HCT116 (cell line): ENCODE measurements around the gene RBM43. TPM values are rescaled to one million over a fixed set of nuclear protein-coding genes. Genes with fewer than 3 reads are reported as not detected.
A peak's percentile ranks its signal among the peaks of the same experiment; 100 is the strongest.
"Not testable (repeated sequence)": the region's sequence is repeated elsewhere in the genome, so short reads cannot be mapped to it uniquely, and the experiment has no call there.

Experiments
- ATAC-seq: fragments of 200-7000 bp; cut with Tn5 transposase; 2 replicates; pipeline ENCODE4 v1.9.1; 2020; ENCODE audit warnings: mild to moderate bottlenecking, moderate library complexity
- BruUV-seq: library from RNA; stranded (reverse); fragments of 400-500 nt; replicated peaks from 2 replicates; lab custom pipeline; 2021; lab: Mats Ljungman, UMichigan
- CTCF ChIA-PET: fragments of 300-600 bp; sonication (Branson Sonifier 250); formaldehyde crosslinking; loops from one replicate; lab custom pipeline; 2021; ENCODE audit warnings: antibody characterized with exemption; lab: Charles Lee
- POLR2A ChIA-PET: fragments of 300-600, 350-600 bp; sonication (Branson Sonifier 250); formaldehyde crosslinking; loops from one replicate; lab custom pipeline; 2021; ENCODE audit warnings: antibody characterized with exemption; lab: Charles Lee
- RAD21 ChIA-PET, 2 experiments: fragments of 300-600 bp; sonication (Branson Sonifier 250); formaldehyde crosslinking; loops; one replicate each; lab custom pipeline; 2023; ENCODE audit warnings: low total read pairs in 2 of 2; ENCODE audit not compliant: uncharacterized antibody in 2 of 2, unreplicated experiment in 2 of 2, low non-redundant PET in 1 of 2; lab: Charles Lee
- DNase-seq: peaks from one replicate; pipeline ENCODE4 v3.0.0-alpha.2; 2010; ENCODE audit warnings: low read depth, low spot score
- H2AFZ ChIP-seq: fragments of 200-600 bp; shearing (Covaris generic), sonication (generic); 2 replicates; pipeline ENCODE4 v1.6.1; 2017; ENCODE audit warnings: low read depth, mixed run types, mixed read lengths, antibody characterized with exemption, low read length; ENCODE audit not compliant: poor library complexity, severe bottlenecking
- H3K27ac ChIP-seq: 2 replicates; pipeline ENCODE4 v1.5.1; 2012; ENCODE audit warnings: low read depth, low read length
- H3K27me3 ChIP-seq: fragments of 200-600 bp; sonication (generic); 2 replicates; pipeline ENCODE4 v1.6.1; 2016; ENCODE audit warnings: mixed run types, low read length, mixed read lengths; ENCODE audit not compliant: insufficient read depth
- H3K36me3 ChIP-seq, 2 experiments: fragments of 200-500 bp in 1 of 2; fragments of 200-600 bp in 1 of 2; sonication (Bioruptor generic) in 1 of 2; sonication (generic) in 1 of 2; 2 replicates each; pipeline versions ENCODE4 v1.5.1 to v1.6.1; 2014 to 2016; ENCODE audit warnings: low read length in 2 of 2, inconsistent platforms in 1 of 2, mixed read lengths in 1 of 2, mixed run types in 1 of 2; ENCODE audit not compliant: insufficient read depth in 2 of 2, control insufficient read depth in 1 of 2
- H3K4me1 ChIP-seq, 2 experiments: fragments of 200-600 bp in 1 of 2; sonication (generic) in 1 of 2; 2 replicates each; pipeline versions ENCODE4 v1.5.1 to v1.6.1; 2012 to 2017; ENCODE audit warnings: low read length in 2 of 2, inconsistent platforms in 1 of 2, mild to moderate bottlenecking in 1 of 2, mixed read lengths in 1 of 2, mixed run types in 1 of 2, moderate library complexity in 1 of 2; ENCODE audit not compliant: insufficient read depth in 2 of 2, control insufficient read depth in 1 of 2
- H3K4me2 ChIP-seq: fragments of 200-600 bp; sonication (generic); 2 replicates; pipeline ENCODE4 v1.6.1; 2017; ENCODE audit warnings: mixed run types, low read length, mixed read lengths
- H3K4me3 ChIP-seq, 2 experiments: fragments of 200-600 bp in 1 of 2; sonication (generic) in 1 of 2; replicated peaks in 1 of 2; 2 replicates each; pipeline ENCODE4 v1.5.1; 2011 to 2016; ENCODE audit warnings: low read length in 2 of 2, control low read depth in 1 of 2, low read depth in 1 of 2, mild to moderate bottlenecking in 1 of 2, mixed read lengths in 1 of 2, mixed run types in 1 of 2
- H3K79me2 ChIP-seq: fragments of 200-600 bp; sonication (generic); 2 replicates; pipeline ENCODE4 v1.6.1; 2017; ENCODE audit warnings: mild to moderate bottlenecking, mixed run types, low read length, moderate library complexity, mixed read lengths; ENCODE audit not compliant: insufficient read depth
- H3K9ac ChIP-seq: fragments of 200-600 bp; sonication (generic); 2 replicates; pipeline ENCODE4 v1.6.1; 2016; ENCODE audit warnings: low read length, mixed read lengths
- H3K9me2 ChIP-seq: fragments of 200-600 bp; sonication (generic), shearing (Covaris generic); 2 replicates; pipeline ENCODE4 v1.6.1; 2017; ENCODE audit warnings: mixed run types, mild to moderate bottlenecking, moderate library complexity; ENCODE audit not compliant: insufficient read depth
- H3K9me3 ChIP-seq, 2 experiments: fragments of 200-500 bp in 1 of 2; fragments of 200-600 bp in 1 of 2; sonication (Bioruptor generic) in 1 of 2; sonication (generic) in 1 of 2; 2 replicates each; pipeline ENCODE4 v1.6.1; 2014 to 2017; ENCODE audit warnings: low read length in 2 of 2, mixed read lengths in 2 of 2, inconsistent platforms in 1 of 2, low read depth in 1 of 2, mild to moderate bottlenecking in 1 of 2, mixed run types in 1 of 2, moderate library complexity in 1 of 2; ENCODE audit not compliant: control insufficient read depth in 1 of 2, insufficient read depth in 1 of 2
- H4K20me1 ChIP-seq: fragments of 200-600 bp; sonication (generic), shearing (Covaris generic); 2 replicates; pipeline ENCODE4 v1.6.1; 2017; ENCODE audit warnings: mixed run types, mild to moderate bottlenecking, moderate library complexity; ENCODE audit not compliant: insufficient read depth
- CEBPB ChIP-seq: IDR thresholded peaks from 2 replicates; pipeline ENCODE4 v1.6.1; 2012; ENCODE audit warnings: low read depth
- EGR1 ChIP-seq: IDR thresholded peaks from 2 replicates; pipeline ENCODE4 v1.6.1; 2012; ENCODE audit warnings: low read depth
- EZH2 ChIP-seq: fragments of 200-600 bp; sonication (generic); IDR thresholded peaks from 2 replicates; pipeline ENCODE4 v1.6.1; 2017; ENCODE audit warnings: antibody characterized with exemption, mixed run types
- JUND ChIP-seq: IDR thresholded peaks from 2 replicates; pipeline ENCODE4 v1.6.1; 2012
- POLR2AphosphoS5 ChIP-seq: IDR thresholded peaks from 2 replicates; pipeline ENCODE4 v1.6.1; 2011; ENCODE audit warnings: mild to moderate bottlenecking, low read depth, low read length, moderate library complexity
- RAD21 ChIP-seq: IDR thresholded peaks from 2 replicates; pipeline ENCODE4 v1.6.1; 2012; ENCODE audit warnings: low read depth, mild to moderate bottlenecking
- REST ChIP-seq: IDR thresholded peaks from 2 replicates; pipeline ENCODE4 v1.6.1; 2012; ENCODE audit warnings: low read depth
- SRF ChIP-seq: IDR thresholded peaks from 2 replicates; pipeline ENCODE4 v1.6.1; 2012; ENCODE audit warnings: low read depth
- ZFX ChIP-seq: fragments of 450-650 bp; IDR thresholded peaks from 2 replicates; pipeline ENCODE4 v1.6.1; 2017
- intact Hi-C: fragments of 100-400 bp; cut with micrococcal nuclease; formaldehyde crosslinking; loops from 2 replicates; pipeline ENCODE4 v1.10.0; 2022
- total RNA-seq: library from RNA; stranded (reverse); gene quantifications from one replicate; pipeline ENCODE4 v1.2.1, GENCODE V29; 2021; ENCODE audit not compliant: unreplicated experiment
- TF ChIP-seq, protein P1 (sequence below), 3 experiments: fragments of 200-600 bp in 1 of 3; sonication (generic) in 1 of 3; IDR thresholded peaks in 2 of 3; conservative IDR thresholded peaks in 1 of 3; 2 replicates each; pipeline ENCODE4 v1.5.1; 2012 to 2017; ENCODE audit warnings: low read depth in 2 of 3, low read length in 2 of 3, antibody characterized with exemption in 1 of 3, borderline replicate concordance in 1 of 3, control low read depth in 1 of 3, mild to moderate bottlenecking in 1 of 3, mixed read lengths in 1 of 3, mixed run types in 1 of 3, moderate library complexity in 1 of 3; ENCODE audit not compliant: insufficient read depth in 1 of 3

Gene RBM43
- total RNA-seq, 1 experiment from 2014 or later: 3.3 TPM

DNA sequence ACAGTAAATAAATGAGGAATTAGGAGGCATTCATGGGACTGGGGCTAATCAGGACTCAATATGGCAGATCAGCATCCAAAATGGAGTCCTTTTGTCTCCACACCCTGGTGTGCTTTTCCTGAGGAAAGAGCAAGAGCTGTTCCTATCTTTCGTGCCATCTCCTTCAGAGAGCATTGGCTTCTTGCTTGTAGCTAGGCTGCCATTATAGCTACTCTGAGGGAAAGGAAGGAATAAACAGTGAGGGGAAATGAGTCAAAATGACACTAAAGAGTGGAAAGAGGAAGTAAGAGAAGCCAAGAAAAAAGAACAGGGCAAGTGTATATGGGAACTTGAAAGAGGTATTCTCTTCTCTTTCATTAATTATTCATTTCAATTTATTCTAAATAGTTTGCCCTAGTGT, 36.2 kb upstream of the RBM43 start:
- Histone ChIP-seq H2AFZ (peak overlapping the region; percentile 58), H3K27ac (no peak overlapping the region), H3K9ac (no peak overlapping the region), H3K4me3 (no peak overlapping the region), H3K27me3 (no peaks in the 10 kb centered on the region), H3K4me1 (no peaks in the 10 kb centered on the region), H3K79me2 (no peaks in the 10 kb centered on the region), H3K36me3 (no peaks in the 10 kb centered on the region), H3K9me2 (no peaks in the 10 kb centered on the region), H3K4me2 (no peak overlapping the region), H3K9me3 (no peaks in the 10 kb centered on the region), H4K20me1 (no peaks in the 10 kb centered on the region)
- ChIA-PET CTCF (no interaction called here), POLR2A (no interaction called here), RAD21 (no interaction called here)
- no TSS peak for BruUV-seq
- intact Hi-C loops: no loop called here
- DNase-seq (no peak), ATAC-seq (no peak)
- TF ChIP-seq CEBPB (no peak), JUND (no peak), ZFX (no peak), RAD21 (no peak)

- H3K9me3 ChIP-seq, H3K4me3 ChIP-seq, H3K36me3 ChIP-seq, H3K79me2 ChIP-seq, H3K27ac ChIP-seq, H2AFZ ChIP-seq, DNase-seq, H3K9me2 ChIP-seq, ATAC-seq, POLR2A ChIA-PET, BruUV-seq, CTCF ChIA-PET, intact Hi-C loops, RAD21 ChIA-PET, H3K4me1 ChIP-seq, H3K4me2 ChIP-seq, H4K20me1 ChIP-seq, H3K27me3 ChIP-seq, H3K9ac ChIP-seq: not testable (repeated sequence)
Observed at GRCh38 chr2:151295926-151296325, 34.3 kb upstream of the RBM43 start.

- intact Hi-C loops: no loop called here
- H3K36me3 ChIP-seq: no peaks in the 10 kb centered on the region
- POLR2A ChIA-PET: no interaction called here
- TF ChIP-seq EZH2 (no peak), JUND (no peak), POLR2AphosphoS5 (no peak), SRF (no peak), EGR1 (no peak), REST (no peak)
- TF ChIP-seq, protein P1, sequence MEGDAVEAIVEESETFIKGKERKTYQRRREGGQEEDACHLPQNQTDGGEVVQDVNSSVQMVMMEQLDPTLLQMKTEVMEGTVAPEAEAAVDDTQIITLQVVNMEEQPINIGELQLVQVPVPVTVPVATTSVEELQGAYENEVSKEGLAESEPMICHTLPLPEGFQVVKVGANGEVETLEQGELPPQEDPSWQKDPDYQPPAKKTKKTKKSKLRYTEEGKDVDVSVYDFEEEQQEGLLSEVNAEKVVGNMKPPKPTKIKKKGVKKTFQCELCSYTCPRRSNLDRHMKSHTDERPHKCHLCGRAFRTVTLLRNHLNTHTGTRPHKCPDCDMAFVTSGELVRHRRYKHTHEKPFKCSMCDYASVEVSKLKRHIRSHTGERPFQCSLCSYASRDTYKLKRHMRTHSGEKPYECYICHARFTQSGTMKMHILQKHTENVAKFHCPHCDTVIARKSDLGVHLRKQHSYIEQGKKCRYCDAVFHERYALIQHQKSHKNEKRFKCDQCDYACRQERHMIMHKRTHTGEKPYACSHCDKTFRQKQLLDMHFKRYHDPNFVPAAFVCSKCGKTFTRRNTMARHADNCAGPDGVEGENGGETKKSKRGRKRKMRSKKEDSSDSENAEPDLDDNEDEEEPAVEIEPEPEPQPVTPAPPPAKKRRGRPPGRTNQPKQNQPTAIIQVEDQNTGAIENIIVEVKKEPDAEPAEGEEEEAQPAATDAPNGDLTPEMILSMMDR (IDR thresholded peaks at IDR 0.05 in 2 of 3, conservative IDR thresholded peaks at IDR 0.05 in 1 of 3; ENCODE audit: borderline replicate concordance in 1 of 3, insufficient read depth in 1 of 3, low read depth in 2 of 3, low read length in 2 of 3): no peak
Observed at GRCh38 chr2:151292546-151292945, 30.9 kb upstream of the RBM43 start.

More at GRCh38 chr2:151292546-151292945, 30.9 kb upstream of the RBM43 start:
- Histone ChIP-seq H3K27me3 (no peaks in the 10 kb centered on the region), H3K4me3 (no peak overlapping the region), H3K4me2 (no peak overlapping the region), H3K9me2 (no peaks in the 10 kb centered on the region), H3K79me2 (no peaks in the 10 kb centered on the region), H3K4me1 (peaks cover 7 to 20% of the 10 kb centered on the region in 2 experiments; a peak in 3 of 4 replicates), H3K9me3 (no peaks in the 10 kb centered on the region), H4K20me1 (no peaks in the 10 kb centered on the region), H3K9ac (no peak overlapping the region), H3K27ac (no peak overlapping the region), H2AFZ (no peak overlapping the region)
- RAD21 ChIA-PET: no interaction called here
- CTCF ChIA-PET: no interaction called here
- no TSS peak for BruUV-seq
- no peak for DNase-seq
- ATAC-seq: no peak
